ENCODE results near the gene C2orf80.
"Not testable (repeated sequence)": the region's sequence is repeated elsewhere in the genome, so short reads cannot be mapped to it uniquely, and the experiment has no call there.

The C2orf80 gene

GRCh38 chr2:208189810-208190503 lies at the start of gene C2orf80:
TSS of gene C2orf80 (minus strand) at chr2:208190030. CDS start at chr2:208186986, 3,044 bp downstream.
- DNase-seq (ENCODE audit: low spot score), result no peak

- DNase-seq (ENCODE audit: low spot score), result no peak
Observed at GRCh38 chr2:208235860-208236259, 46.0 kb upstream of the C2orf80 start.

- no peak for DNase-seq (ENCODE audit: low spot score)
Observed at GRCh38 chr2:208234786-208235185, 45.0 kb upstream of the C2orf80 start.

GRCh38 chr2:208228476-208228875 lies 38.6 kb upstream of the C2orf80 start:
- DNase-seq (ENCODE audit: low spot score), result no peak

- DNase-seq (ENCODE audit: low spot score), result no peak
Observed at GRCh38 chr2:208227581-208228232, 37.9 kb upstream of the C2orf80 start.

GRCh38 chr2:208224802-208225201 lies 35.0 kb upstream of the C2orf80 start:
- DNase-seq (ENCODE audit: low spot score), result no peak

GRCh38 chr2:208222351-208222750 lies 32.5 kb upstream of the C2orf80 start:
- DNase-seq (ENCODE audit: low spot score), result no peak

- not testable (repeated sequence) for DNase-seq (ENCODE audit: low spot score)
Observed at GRCh38 chr2:208221873-208222272, 32.0 kb upstream of the C2orf80 start.

GRCh38 chr2:208210688-208211451 lies 21.0 kb upstream of the C2orf80 start:
- no peak for DNase-seq (ENCODE audit: low spot score)

GRCh38 chr2:208208335-208209085 lies 18.7 kb upstream of the C2orf80 start:
- no peak for DNase-seq (ENCODE audit: low spot score)

- DNase-seq (ENCODE audit: low spot score), result no peak
Observed at GRCh38 chr2:208207769-208208168, 17.9 kb upstream of the C2orf80 start.

- DNase-seq (ENCODE audit: low spot score), result no peak
Observed at GRCh38 chr2:208204166-208204565, 14.3 kb upstream of the C2orf80 start.

GRCh38 chr2:208195531-208195930 lies 5.7 kb upstream of the C2orf80 start:
- no peak for DNase-seq (ENCODE audit: low spot score)

GRCh38 chr2:208192611-208193236 lies 2.9 kb upstream of the C2orf80 start:
- no peak for DNase-seq (ENCODE audit: low spot score)

- DNase-seq (ENCODE audit: low spot score), result no peak
Observed at GRCh38 chr2:208189069-208189809, 591 bp downstream of the C2orf80 start.

- DNase-seq (ENCODE audit: low spot score), result no peak
Observed at GRCh38 chr2:208186893-208187292, 2.9 kb downstream of the C2orf80 start.

GRCh38 chr2:208186465-208186864 lies 3.4 kb downstream of the C2orf80 start:
- no peak for DNase-seq (ENCODE audit: low spot score)

GRCh38 chr2:208183972-208184705 lies 5.7 kb downstream of the C2orf80 start:
- no peak for DNase-seq (ENCODE audit: low spot score)

- no peak for DNase-seq (ENCODE audit: low spot score)
Observed at GRCh38 chr2:208183526-208183925, 6.3 kb downstream of the C2orf80 start.

GRCh38 chr2:208182835-208183234 lies 7.0 kb downstream of the C2orf80 start:
- no peak for DNase-seq (ENCODE audit: low spot score)

Measured in hepatic stellate cell (primary cell).